ENCODE data around the gene SMDT1.

- TF ChIP-seq CTCF (IDR thresholded peaks at IDR 0.05), result no peak
- TF ChIP-seq POLR2AphosphoS5 (IDR thresholded peaks at IDR 0.05), result no peak
Observed at GRCh38 chr22:42074846-42075676, 4.4 kb upstream of the SMDT1 start.
